Lung (tissue), 5 donors: ENCODE measurements around the gene OR1E1. TPM values are rescaled to one million over a fixed set of nuclear protein-coding genes. Genes with fewer than 3 reads are reported as not detected.

Experiments
- polyA plus RNA-seq, 2 donors: library from polyadenylated mRNA; stranded (reverse); fragments of 200-250 nt; gene quantifications; one replicate each; pipeline ENCODE4 v1.2.1, GENCODE V29; 2013
- small RNA-seq: library from RNA; depleted of rRNA; stranded (forward); fragments of <200 nt; gene quantifications from one replicate; pipeline ENCODE3, GENCODE V24; 2014; ENCODE audit warnings: low replicate concordance
- total RNA-seq, 2 donors: library from RNA; depleted of rRNA in 1 of 2; stranded (reverse); fragments of >200 nt in 1 of 2; gene quantifications; one replicate each; pipeline ENCODE4 v1.2.1, GENCODE V29; 2014 to 2021
- donor health status: Bipolar disorder and iron deficiency.
- donor health status: healthy.
- donor health status: DM: yes; HTN: yes; CAD: no.

OR1E1 gene
- total and polyA plus RNA-seq, 4 donors, result not detected

Small RNAs within 50 kb of the gene (small RNA-seq; reads per million reads assigned to genes)
- gene OR1AC1P, result not detected

Other genes starting within 250 kb of the OR1E1 start
- gene OR1A2, start 200.9 kb downstream of the OR1E1 start, total RNA-seq, result not detected
- gene OR1A2, start 200.9 kb downstream of the OR1E1 start, polyA plus RNA-seq, result not detected
- gene OR1A1, start 190.7 kb downstream of the OR1E1 start, total RNA-seq, result not detected
- gene OR1A1, start 190.7 kb downstream of the OR1E1 start, polyA plus RNA-seq, result not detected
- not detected for gene OR3A1, start 100.0 kb downstream of the OR1E1 start, total RNA-seq
- not detected for gene OR3A1, start 100.0 kb downstream of the OR1E1 start, polyA plus RNA-seq
- gene OR3A2, start 12.1 kb downstream of the OR1E1 start, total RNA-seq, result under 1 TPM in 1 of 2 donors, not detected in 1; 0.37 TPM
- under 1 TPM in 1 of 2 donors, not detected in 1; 0.10 TPM for gene OR3A2, start 12.1 kb downstream of the OR1E1 start, polyA plus RNA-seq
- under 1 TPM in 1 of 2 donors, not detected in 1; 0.63 TPM for gene OR3A3, start 13.0 kb upstream of the OR1E1 start, total RNA-seq
- gene OR3A3, start 13.0 kb upstream of the OR1E1 start, polyA plus RNA-seq, result not detected
- gene OR1E2, start 35.4 kb upstream of the OR1E1 start, total RNA-seq, result not detected
- gene OR1E2, start 35.4 kb upstream of the OR1E1 start, polyA plus RNA-seq, result not detected
- gene SPATA22, start 73.4 kb upstream of the OR1E1 start, total RNA-seq, result not detected
- gene SPATA22, start 73.4 kb upstream of the OR1E1 start, polyA plus RNA-seq, result under 1 TPM; 0.06 to 0.12 TPM
- 10 to 100 TPM in 1 of 2 donors, 1 to 10 TPM in 1; 2.5 to 17.5 TPM for gene ASPA, start 77.6 kb upstream of the OR1E1 start, total RNA-seq
- gene ASPA, start 77.6 kb upstream of the OR1E1 start, polyA plus RNA-seq, result under 1 TPM; 0.31 to 0.96 TPM
- gene TRPV3, start 159.4 kb upstream of the OR1E1 start, total RNA-seq, result under 1 TPM; 0.46 to 0.91 TPM
- under 1 TPM; 0.10 to 0.20 TPM for gene TRPV3, start 159.4 kb upstream of the OR1E1 start, polyA plus RNA-seq
- 1 to 10 TPM; 3.4 to 6.6 TPM for gene TRPV1, start 211.0 kb upstream of the OR1E1 start, total RNA-seq
- gene TRPV1, start 211.0 kb upstream of the OR1E1 start, polyA plus RNA-seq, result 1 to 10 TPM; 1.4 to 2.6 TPM
- 10 to 100 TPM; 15.9 to 16.8 TPM for gene SHPK, start 237.8 kb upstream of the OR1E1 start, total RNA-seq
- gene SHPK, start 237.8 kb upstream of the OR1E1 start, polyA plus RNA-seq, result 1 to 10 TPM; 4.9 to 6.7 TPM
- gene CTNS, start 238.3 kb upstream of the OR1E1 start, total RNA-seq, result 10 to 100 TPM; 14.3 to 24.9 TPM
- gene CTNS, start 238.3 kb upstream of the OR1E1 start, polyA plus RNA-seq, result 10 to 100 TPM in 1 of 2 donors, 1 to 10 TPM in 1; 7.7 to 24.1 TPM